ENCODE measurements around the gene CD164L2. TPM values are rescaled to one million over a fixed set of nuclear protein-coding genes. Genes with fewer than 3 reads are reported as not detected.
"Not testable (repeated sequence)": the region's sequence is repeated elsewhere in the genome, so short reads cannot be mapped to it uniquely, and the experiment has no call there.

The CD164L2 gene
- total and polyA plus RNA-seq, 4 donors: 0.15 to 2.8 (median 0.29) TPM; not detected in 1

- peak overlapping the region; percentile 64 for H3K27ac ChIP-seq (ENCODE audit: low read depth, low read length)
- WGBS (ENCODE audit: insufficient coverage): 14% methylated on average over 28 of the region's 30 CpGs
These were observed 9.9 kb upstream of the CD164L2 start for GRCh38 chr1:27392778-27393635.

DNA sequence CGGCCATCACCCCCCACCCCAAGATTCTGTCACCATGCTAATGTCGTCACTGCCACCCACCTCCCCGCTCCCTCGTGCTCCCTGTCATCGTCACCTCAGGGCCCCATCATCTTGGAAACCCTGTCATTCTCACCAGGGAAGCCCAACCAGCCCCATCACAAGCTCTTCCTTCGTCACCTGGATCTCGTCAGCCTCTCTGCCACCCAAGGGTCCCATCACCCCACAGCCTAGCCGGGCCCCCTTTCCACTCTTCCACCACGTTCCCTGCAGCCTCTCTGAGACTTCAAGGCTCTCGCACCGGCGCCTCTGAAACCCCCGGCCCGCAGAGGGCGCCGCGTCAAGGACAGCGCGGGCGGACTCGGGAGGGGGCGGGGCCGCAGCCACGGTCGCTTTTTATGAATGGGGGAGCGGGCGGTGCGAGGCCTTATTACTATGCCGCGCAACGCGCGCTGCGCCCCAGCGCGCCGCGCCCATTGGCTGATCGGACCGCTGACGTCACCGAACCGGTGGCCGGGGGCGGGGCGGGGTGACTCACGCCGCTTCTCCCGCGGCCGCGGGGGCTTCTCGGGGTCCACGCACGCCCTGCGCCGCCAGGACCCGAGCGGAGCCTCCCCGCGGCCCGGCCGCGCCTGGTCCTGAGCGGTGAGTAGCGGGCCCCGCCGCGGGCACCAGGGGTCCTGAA is 9.1 kb upstream of the CD164L2 start, which contains the start of gene GPR3:
Gene GPR3 (plus strand): TSS at position 527 of the 682 bp plus-strand sequence. CDS start 1,177 bp downstream, outside the sequence.
- under 1% methylated on average over 69 of the region's 69 CpGs for WGBS (ENCODE audit: insufficient coverage)
- DNase-seq (ENCODE audit: low read depth in 4 of 6, low spot score in 6 of 6): peak in 5 of 6 donors; percentile 79 to 97 (median 88)
- Histone ChIP-seq H3K4me3 (ENCODE audit: low read depth, low read length) (peak within 1 kb of the TSS; percentile 62), H3K9me3 (ENCODE audit: control insufficient read depth, insufficient read depth, low read length) (no peaks in the 10 kb centered on the region), H3K4me1 (ENCODE audit: control insufficient read depth, insufficient read depth, low read length) (peaks cover 37% of the 10 kb centered on the region), H3K27ac (ENCODE audit: low read depth, low read length) (peak within 1 kb of the TSS; percentile 64), H3K36me3 (ENCODE audit: control insufficient read depth, insufficient read depth, low read length) (peaks cover 10% of the 10 kb centered on the region), H3K27me3 (ENCODE audit: control insufficient read depth, insufficient read depth, low read length) (no peaks in the 10 kb centered on the region)

More at GRCh38 chr1:27392778-27393635, 9.9 kb upstream of the CD164L2 start:
- H3K4me3 ChIP-seq (ENCODE audit: low read depth, low read length): peak overlapping the region; percentile 62
- peaks cover 40% of the 10 kb centered on the region for H3K4me1 ChIP-seq (ENCODE audit: control insufficient read depth, insufficient read depth, low read length)
- no peaks in the 10 kb centered on the region for H3K9me3 ChIP-seq (ENCODE audit: control insufficient read depth, insufficient read depth, low read length)
- H3K36me3 ChIP-seq (ENCODE audit: control insufficient read depth, insufficient read depth, low read length): peaks cover 10% of the 10 kb centered on the region
- DNase-seq (ENCODE audit: low read depth in 4 of 6, low spot score in 6 of 6): peak in 1 of 6 donors; percentile 45
- no peaks in the 10 kb centered on the region for H3K27me3 ChIP-seq (ENCODE audit: control insufficient read depth, insufficient read depth, low read length)

DNA sequence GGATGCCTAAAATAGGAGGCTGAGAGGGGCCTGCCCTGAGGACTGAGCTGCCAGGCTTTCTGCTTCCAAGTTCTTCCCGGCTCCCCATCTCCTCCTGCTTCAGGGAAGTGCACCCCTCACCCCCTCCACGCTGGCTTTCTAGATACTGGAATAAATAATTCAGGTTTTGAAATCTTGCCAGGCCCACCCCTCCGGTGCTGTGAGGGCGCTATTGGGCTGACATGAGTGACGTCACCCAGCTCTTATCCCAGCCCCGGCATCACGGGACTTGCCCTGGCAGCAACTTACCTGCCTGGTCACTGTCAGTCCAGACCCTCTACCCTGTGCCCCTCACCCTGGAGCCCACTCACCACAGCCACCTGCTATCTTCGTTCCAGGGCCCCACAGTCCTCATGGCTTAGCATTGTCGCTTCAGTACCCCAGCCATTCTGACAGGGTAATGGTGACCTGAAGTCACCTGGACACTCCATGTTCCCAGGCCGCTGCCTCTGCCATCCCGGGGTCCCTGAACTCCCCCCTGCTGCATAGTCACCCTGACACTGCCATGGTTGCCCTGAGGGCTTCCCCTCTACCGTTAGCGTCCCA is 8.5 kb upstream of the CD164L2 start:
- Histone ChIP-seq H3K27me3 (ENCODE audit: control insufficient read depth, insufficient read depth, low read length) (no peaks in the 10 kb centered on the region), H3K9me3 (ENCODE audit: control insufficient read depth, insufficient read depth, low read length) (no peaks in the 10 kb centered on the region), H3K27ac (ENCODE audit: low read depth, low read length) (peak overlapping the region; percentile 64), H3K4me3 (ENCODE audit: low read depth, low read length) (peak overlapping the region; percentile 62), H3K36me3 (ENCODE audit: control insufficient read depth, insufficient read depth, low read length) (peaks cover 10% of the 10 kb centered on the region), H3K4me1 (ENCODE audit: control insufficient read depth, insufficient read depth, low read length) (peaks cover 36% of the 10 kb centered on the region)
- peak in 2 of 6 donors; percentile 83 to 93 for DNase-seq (ENCODE audit: low read depth in 4 of 6, low spot score in 6 of 6)
- 7% methylated on average over 12 of the region's 13 CpGs for WGBS (ENCODE audit: insufficient coverage)

GRCh38 chr1:27388337-27389005 is 5.3 kb upstream of the CD164L2 start:
- no peak overlapping the region for H3K4me3 ChIP-seq (ENCODE audit: low read depth, low read length)
- H3K27ac ChIP-seq (ENCODE audit: low read depth, low read length): no peak overlapping the region
- H3K4me1 ChIP-seq (ENCODE audit: control insufficient read depth, insufficient read depth, low read length): peaks cover 22% of the 10 kb centered on the region
- no peaks in the 10 kb centered on the region for H3K9me3 ChIP-seq (ENCODE audit: control insufficient read depth, insufficient read depth, low read length)
- peak in 2 of 6 donors; percentile 64 to 85 for DNase-seq (ENCODE audit: low read depth in 4 of 6, low spot score in 6 of 6)
- H3K27me3 ChIP-seq (ENCODE audit: control insufficient read depth, insufficient read depth, low read length): no peaks in the 10 kb centered on the region
- H3K36me3 ChIP-seq (ENCODE audit: control insufficient read depth, insufficient read depth, low read length): no peaks in the 10 kb centered on the region
- WGBS (ENCODE audit: insufficient coverage): 48% methylated on average over 4 of the region's 5 CpGs

DNA sequence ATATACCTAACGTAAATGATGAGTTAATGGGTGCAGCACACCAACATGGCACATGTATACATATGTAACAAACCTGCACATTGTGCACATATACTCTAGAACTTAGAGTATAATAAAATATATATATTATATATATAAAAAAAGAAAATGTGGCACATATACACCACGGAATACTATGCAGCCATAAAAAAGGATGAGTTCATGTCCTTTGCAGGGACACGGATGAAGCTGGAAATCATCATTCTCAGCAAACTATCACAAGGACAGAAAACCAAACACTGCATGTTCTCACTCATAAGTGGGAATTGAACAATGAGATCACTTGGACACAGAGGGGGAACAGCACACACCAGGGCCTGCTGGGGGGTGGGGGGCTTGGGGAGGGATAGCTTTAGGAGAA is 1.7 kb upstream of the CD164L2 start:
- H3K4me1 ChIP-seq (ENCODE audit: control insufficient read depth, insufficient read depth, low read length): peaks cover 21% of the 10 kb centered on the region
- H3K27ac ChIP-seq (ENCODE audit: low read depth, low read length); DNase-seq (ENCODE audit: low read depth in 4 of 6, low spot score in 6 of 6); H3K9me3 ChIP-seq (ENCODE audit: control insufficient read depth, insufficient read depth, low read length); H3K4me3 ChIP-seq (ENCODE audit: low read depth, low read length); H3K27me3 ChIP-seq (ENCODE audit: control insufficient read depth, insufficient read depth, low read length); H3K36me3 ChIP-seq (ENCODE audit: control insufficient read depth, insufficient read depth, low read length): not testable (repeated sequence)
- WGBS (ENCODE audit: insufficient coverage): no CpG with 5 or more reads among the region's 3 CpGs

- no peak for DNase-seq (ENCODE audit: low read depth in 4 of 6, low spot score in 6 of 6)
- H3K9me3 ChIP-seq (ENCODE audit: control insufficient read depth, insufficient read depth, low read length): no peaks in the 10 kb centered on the region
- peaks cover 3% of the 10 kb centered on the region for H3K27me3 ChIP-seq (ENCODE audit: control insufficient read depth, insufficient read depth, low read length)
- peaks cover 23% of the 10 kb centered on the region for H3K4me1 ChIP-seq (ENCODE audit: control insufficient read depth, insufficient read depth, low read length)
- WGBS (ENCODE audit: insufficient coverage): 87% methylated on average over 13 of the region's 13 CpGs
- no peak overlapping the region for H3K27ac ChIP-seq (ENCODE audit: low read depth, low read length)
- no peaks in the 10 kb centered on the region for H3K36me3 ChIP-seq (ENCODE audit: control insufficient read depth, insufficient read depth, low read length)
- no peak overlapping the region for H3K4me3 ChIP-seq (ENCODE audit: low read depth, low read length)
These were observed 528 bp upstream of the CD164L2 start for GRCh38 chr1:27383661-27384060.

DNA sequence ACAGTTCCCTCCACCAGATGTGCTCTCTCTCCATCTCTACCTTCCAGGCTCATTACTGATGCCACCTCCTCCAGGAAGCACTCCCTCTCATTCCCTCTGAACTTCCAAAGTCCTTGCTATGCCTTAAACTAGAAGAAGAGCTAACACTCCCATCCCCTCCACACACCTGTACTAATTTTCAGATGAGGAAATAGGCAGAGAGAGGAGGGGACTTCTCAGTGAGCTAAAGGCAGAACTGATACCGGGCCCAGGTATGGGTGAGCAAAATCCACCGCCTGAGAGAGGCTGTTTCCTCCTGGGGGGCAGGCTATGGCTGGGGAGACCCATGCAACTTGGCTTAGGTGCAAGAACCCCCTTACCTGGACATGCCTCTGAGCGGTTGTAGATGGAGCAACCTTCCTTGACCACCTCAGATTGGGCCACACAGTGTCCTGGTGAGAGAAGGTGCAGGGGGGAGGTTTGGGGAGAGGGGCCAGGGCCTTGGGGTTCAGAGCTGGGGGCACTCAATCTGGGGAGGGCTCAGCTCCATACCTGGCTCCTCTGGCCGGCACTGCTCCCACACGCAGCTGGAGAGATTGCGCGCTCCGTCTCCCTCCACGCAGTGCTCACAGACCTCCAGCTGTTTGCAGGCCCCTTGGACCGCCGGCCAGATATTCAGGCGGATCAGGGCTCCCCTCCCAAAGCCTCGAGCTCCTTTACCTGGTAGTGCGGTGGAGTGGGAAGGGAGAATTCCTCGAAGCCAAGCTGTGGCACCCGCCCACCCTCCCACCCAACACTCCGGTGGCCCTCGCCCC is 967 bp downstream of the CD164L2 start:
- peaks cover 23% of the 10 kb centered on the region for H3K4me1 ChIP-seq (ENCODE audit: control insufficient read depth, insufficient read depth, low read length)
- H3K27ac ChIP-seq (ENCODE audit: low read depth, low read length): no peak overlapping the region
- 61% methylated on average over 8 of the region's 18 CpGs for WGBS (ENCODE audit: insufficient coverage)
- H3K27me3 ChIP-seq (ENCODE audit: control insufficient read depth, insufficient read depth, low read length): peaks cover 3% of the 10 kb centered on the region
- H3K9me3 ChIP-seq (ENCODE audit: control insufficient read depth, insufficient read depth, low read length): no peaks in the 10 kb centered on the region
- H3K36me3 ChIP-seq (ENCODE audit: control insufficient read depth, insufficient read depth, low read length): no peaks in the 10 kb centered on the region
- no peak for DNase-seq (ENCODE audit: low read depth in 4 of 6, low spot score in 6 of 6)
- H3K4me3 ChIP-seq (ENCODE audit: low read depth, low read length): no peak overlapping the region

DNA sequence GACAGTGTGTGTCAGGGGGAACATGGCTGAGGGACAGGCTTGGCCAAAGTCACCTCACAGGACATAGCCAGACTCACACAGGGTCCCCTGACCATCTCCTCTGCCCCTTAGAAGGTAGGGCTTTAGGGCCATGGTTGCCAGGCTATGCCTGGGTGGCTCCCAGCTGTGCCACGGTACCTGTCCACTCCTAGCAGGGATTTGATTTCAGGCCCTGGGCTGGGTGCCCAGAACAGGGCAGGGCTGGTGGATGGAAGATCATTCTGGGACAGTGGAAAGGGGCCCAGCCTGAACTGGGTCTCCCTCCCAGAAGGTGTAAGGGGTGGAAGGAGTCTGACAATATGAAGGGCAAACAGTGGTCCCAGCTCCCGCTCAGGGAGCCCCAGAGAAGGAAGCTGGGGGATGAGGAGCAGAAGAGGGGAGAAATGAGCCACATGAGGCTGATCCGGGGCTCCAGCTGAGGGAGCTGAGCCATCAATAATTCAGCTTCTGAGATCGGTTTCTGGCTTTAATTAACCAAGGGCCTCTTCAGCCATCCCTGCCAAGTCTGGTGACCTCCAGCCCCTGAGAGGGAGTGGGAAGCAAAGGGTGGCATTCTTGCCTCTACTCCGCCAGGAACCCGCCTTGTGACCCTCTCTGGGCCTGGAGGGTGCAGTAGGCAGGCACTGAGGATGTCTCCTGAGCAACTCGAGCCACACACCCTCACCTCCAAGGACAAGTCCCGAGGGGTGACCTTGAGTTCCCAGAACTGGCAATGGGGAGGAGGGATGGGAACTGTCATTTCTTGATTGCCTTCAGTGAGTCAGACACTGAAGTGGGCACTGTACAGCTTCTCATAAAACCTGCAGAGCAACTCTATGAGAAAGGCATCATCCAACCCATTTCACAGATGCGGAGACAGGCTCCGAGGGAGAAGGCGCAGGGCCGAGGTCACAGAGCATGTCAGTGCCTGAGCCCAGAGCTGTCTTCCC is 2.1 kb downstream of the CD164L2 start:
- 61% methylated on average over 8 of the region's 12 CpGs for WGBS (ENCODE audit: insufficient coverage)
- Histone ChIP-seq H3K9me3 (ENCODE audit: control insufficient read depth, insufficient read depth, low read length) (no peaks in the 10 kb centered on the region), H3K27me3 (ENCODE audit: control insufficient read depth, insufficient read depth, low read length) (peaks cover 3% of the 10 kb centered on the region), H3K36me3 (ENCODE audit: control insufficient read depth, insufficient read depth, low read length) (no peaks in the 10 kb centered on the region), H3K4me3 (ENCODE audit: low read depth, low read length) (no peak overlapping the region), H3K4me1 (ENCODE audit: control insufficient read depth, insufficient read depth, low read length) (peaks cover 23% of the 10 kb centered on the region), H3K27ac (ENCODE audit: low read depth, low read length) (no peak overlapping the region)
- DNase-seq (ENCODE audit: low read depth in 4 of 6, low spot score in 6 of 6): no peak

Data from spinal cord (tissue), 10 donors.